Measurements from ENCODE around the gene SIRT7.

Gene SIRT7

DNA sequence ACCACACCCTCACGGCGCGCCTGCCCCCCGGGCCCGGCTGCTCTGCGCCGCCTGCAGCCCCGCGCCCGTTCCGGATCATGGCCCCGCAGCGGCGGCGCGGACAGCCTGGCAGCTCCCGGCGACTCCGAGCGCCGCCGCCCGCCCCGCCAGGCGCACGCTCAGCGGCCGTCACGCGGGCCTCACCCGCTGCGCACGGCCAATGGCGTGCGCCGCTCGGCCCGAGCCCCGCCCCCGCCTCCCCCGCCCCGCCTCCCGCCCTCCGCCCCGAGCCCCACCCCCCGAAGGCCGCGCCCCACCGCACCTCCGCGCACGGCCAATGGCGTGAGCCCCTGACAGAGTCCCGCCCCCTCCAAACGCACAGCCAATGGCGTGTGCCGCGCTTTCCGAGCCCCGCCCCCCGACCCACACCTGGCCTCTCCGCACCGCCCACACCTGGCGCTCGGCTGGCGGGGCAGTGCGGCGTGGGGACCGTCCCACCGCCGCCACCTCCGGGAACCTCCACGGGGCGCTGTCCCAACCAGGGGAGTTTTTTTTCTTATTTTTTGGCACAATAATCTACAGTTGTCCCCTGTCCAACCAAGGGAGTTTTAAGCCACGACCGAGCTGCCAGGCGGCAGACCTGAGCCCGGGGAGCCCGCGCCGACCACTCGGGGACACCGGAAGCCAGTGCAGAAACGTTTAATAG is 6.6 kb downstream of the SIRT7 start, which contains the start of gene PCYT2:
Gene PCYT2, minus strand, starts transcription at position 123 of the 685 bp plus-strand sequence. Its CDS starts 44 bp downstream, at position 79.
- Histone ChIP-seq H3K4me3 (peak within 1 kb of the TSS; percentile 55 to 79 (median 63)), H3K27ac (peak within 1 kb of the TSS in 12 of 21 experiments; percentile 18 to 84 (median 57))

DNA sequence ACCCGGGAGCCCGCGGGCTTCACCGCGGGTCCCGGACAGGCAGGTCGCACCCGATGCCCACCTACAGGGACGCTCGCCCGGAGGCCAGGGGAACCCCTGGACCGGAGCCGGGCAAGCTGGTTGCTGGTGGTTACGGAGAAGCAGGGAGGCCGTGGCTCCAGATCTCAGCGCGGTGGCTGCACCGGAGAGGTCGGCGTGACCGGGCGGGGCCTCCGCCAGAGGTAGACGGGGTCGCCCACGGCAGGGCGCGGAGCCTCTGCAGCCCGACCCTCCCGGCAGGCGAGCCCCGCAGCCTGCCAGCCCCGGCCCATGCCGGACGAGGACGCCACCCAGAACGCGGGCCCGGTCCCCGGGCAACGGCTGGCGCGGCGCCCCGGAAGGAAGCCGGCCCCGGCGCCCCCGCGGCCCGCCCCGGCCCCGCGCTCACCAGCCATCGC is 7.1 kb downstream of the SIRT7 start:
- Histone ChIP-seq H3K27ac (peak overlapping the region in 12 of 21 experiments; percentile 18 to 84 (median 57)), H3K4me3 (peak overlapping the region; percentile 55 to 79 (median 63))

DNA sequence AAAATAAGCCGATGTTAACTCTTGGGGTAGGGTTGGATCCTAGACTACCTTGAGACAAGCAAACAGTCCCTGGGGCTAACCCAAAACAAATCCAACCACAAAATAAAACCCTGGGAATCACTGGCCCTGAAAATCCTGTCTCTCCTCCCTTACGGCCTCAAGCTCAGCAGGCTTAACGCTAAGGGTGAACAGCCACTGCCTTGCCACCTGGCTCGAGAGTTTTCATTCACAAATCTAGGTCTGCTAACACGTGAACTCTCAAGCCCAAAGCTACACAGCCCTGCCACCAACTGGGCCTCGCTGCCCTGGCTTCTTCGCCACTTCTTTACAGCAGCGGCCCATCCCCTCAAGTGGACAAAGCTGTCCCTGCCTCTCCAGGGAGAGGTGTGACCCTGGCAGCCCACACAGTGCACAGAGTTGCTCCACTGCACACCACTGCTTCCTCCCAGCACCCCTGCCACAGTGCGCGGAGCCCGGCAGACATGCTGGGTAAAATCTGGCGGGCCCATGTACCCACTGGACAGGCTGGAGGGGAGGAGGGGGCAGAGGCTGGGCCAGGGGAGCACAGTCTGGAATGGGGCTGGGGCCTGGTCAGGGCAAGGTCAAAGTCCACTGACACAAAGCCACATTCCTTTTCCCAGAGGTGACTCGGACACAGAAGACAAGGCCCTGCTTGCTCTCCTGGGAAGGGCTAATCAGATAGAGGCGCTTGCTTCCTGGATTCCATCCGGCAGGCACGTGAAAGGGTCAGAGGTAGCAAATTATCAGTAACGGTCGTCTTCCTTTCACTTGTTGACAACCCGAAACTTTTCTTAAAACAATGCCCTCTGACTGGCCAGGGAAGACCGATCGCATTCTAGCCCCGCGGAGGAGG is 7.8 kb downstream of the SIRT7 start:
- peak overlapping the region; percentile 55 to 79 (median 63) for H3K4me3 ChIP-seq
- peak overlapping the region in 12 of 21 experiments; percentile 18 to 84 (median 57) for H3K27ac ChIP-seq

DNA sequence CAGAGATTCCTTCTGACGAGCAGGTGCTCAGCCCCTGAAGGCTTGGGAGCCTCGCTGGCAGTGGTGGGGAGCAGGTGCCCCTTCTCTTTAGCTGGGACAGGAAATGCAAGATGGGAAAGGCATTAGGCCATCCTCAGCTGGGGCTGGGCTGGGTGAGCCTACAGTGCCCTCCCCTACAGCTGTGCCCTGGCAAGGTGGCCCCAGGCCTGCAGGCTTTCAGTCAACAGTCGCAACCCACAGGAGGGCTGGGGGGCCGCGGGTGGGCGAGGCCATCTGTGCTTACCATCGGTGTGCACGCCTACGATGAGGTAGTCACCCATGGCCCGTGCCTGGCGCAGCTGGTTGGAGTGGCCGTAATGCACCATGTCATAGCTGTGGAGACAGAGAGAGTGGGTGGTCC is 8.7 kb downstream of the SIRT7 start:
- no peak overlapping the region for H3K4me3 ChIP-seq

DNA sequence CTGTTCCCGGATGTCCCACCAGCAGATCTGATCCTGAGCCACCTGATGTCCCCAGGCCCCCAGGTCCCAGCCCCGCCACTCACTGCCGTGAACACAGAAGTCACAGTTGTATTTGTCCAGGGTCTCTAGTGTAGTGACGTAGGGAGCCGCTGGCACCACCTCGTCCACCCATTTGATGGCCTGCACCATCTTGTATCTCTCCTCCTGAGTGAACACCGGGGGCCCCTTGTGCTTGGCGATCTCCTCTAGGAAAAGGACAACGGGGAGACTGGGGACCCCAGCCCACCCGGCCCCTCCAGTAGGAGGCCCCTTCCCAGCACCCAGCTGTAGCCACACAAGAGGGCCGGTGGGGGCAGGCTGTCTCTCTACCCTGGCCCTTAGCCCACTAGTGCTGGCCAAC is 9.2 kb downstream of the SIRT7 start:
- Histone ChIP-seq H3K27ac (no peak overlapping the region), H3K4me3 (no peak overlapping the region)

More for the DNA sequence above, 8.7 kb downstream of the SIRT7 start:
- H3K27ac ChIP-seq, result no peak overlapping the region

DNA sequence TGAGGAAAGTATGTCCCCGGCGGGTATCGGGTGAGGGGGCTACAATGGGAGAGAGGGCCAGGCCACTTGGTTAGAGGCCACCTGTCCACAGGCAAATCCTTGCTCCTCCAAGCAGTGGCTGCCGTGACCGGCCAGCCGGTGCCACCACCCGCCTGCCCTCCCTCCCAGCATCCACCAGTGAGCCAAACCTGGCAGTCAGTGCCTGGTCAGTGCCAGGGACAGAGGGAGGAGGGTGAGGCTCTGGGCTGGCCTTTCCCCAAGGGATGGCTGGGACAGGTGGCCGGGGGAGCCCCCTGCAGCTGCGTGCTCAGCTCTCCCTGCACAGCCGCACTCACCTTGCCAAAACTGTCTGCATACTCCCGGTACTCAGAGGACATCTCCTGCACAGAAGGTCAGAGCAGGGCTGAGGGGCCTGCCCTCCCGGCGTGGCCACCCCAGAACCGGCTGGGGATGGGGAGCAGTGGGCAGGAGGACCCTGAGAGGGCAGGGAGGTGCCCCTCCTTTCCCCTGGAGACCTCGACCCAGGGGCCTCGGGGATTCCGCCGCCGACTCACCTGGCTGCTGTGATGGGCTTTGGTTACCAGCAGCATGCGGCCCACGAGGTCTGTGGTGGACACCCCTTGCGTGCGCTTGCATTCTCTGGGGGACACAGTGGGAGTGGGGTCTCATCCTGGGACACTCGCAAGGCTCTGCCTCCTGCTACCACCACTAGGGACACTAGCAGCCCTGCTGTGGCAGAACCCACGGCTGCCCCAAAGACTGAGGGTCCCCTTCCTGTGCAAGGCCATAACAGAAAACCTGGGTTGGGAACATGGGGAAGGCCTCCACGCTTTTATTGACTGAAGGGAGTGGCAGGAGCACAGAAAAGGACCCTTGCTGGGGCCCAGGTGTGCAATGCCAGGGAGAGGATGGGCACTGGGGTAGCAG is 10.5 kb downstream of the SIRT7 start:
- no peak overlapping the region for H3K4me3 ChIP-seq
- H3K27ac ChIP-seq, result no peak overlapping the region

DNA sequence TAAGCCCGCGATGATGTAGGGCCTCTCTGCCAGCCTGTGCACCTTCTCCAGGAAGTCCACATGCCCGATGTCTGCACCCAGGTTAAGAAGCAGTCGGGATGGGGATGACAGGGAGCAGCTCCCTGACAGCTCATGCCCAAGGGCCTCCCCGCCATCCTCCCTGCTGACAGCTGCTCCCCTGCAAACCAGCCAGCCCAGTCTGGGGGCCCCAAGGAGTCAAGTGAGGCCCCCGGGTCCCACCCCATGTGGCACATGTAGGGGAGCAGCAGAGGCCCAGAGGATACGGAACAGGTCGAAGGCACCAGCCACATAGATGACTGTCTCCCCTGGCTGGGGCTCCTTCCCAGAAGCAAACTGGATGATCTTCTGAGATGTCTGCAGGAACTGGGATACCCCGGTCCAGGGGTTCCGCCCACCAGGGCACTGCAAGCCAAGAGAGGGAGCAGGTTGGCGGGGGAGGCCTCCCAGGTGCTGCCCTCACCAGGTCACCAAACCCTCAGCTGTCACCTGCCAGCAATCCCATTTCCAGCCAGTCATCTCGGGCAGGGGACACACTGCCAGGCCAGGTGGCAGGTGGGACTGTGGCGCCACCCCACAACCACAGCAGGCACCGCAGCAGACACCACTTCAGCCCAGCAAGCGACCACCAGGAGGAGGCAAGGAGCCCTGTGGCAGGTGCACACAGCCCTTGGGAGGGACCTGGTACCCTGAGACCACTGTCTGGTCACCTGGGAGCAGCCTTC is 11.3 kb downstream of the SIRT7 start:
- H3K4me3 ChIP-seq, result no peak overlapping the region
- no peak overlapping the region for H3K27ac ChIP-seq

DNA sequence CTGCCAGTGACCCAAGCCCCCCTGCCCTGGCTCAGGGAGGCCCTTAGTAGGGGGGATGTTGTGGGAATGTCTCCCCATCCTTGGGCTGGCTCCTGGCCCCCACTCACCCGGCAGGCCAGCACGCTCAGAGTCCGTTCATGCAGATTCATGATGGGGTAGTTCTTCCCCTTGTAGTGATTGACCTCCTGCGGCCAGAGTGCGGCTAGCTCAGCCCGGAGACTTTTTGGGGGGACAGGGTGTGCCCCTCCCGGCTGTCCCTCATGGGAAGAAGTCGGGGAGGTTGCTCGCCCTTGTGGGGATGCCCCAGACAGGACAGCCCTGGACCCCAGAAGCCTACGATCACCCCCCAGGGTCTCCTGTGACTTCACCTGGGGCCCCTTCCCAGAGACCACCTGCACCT is 12.0 kb downstream of the SIRT7 start:
- Histone ChIP-seq H3K27ac (no peak overlapping the region), H3K4me3 (no peak overlapping the region)

DNA sequence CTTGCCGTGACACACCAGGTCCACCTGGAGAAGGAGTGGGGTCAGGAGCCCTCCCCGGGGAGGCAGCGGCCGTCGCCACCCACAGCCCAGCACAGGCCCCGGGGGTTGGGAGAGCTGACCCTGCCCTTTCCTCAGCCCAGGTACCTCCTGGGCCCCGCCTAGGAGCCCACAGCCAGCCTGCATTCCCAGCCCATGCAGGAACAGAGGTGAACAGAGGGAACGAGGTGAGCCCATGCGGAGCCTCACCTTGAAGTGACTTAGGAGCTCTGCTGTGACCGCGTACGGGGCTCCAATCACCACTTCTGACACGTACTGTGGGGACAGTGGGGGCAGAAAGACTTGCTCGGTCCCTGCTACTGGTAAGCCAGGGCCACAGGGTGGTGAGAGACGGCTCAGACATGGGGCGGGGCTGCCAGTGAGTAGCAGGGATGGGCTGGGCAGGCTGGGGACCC is 12.5 kb downstream of the SIRT7 start:
- Histone ChIP-seq H3K27ac (no peak overlapping the region), H3K4me3 (no peak overlapping the region)

DNA sequence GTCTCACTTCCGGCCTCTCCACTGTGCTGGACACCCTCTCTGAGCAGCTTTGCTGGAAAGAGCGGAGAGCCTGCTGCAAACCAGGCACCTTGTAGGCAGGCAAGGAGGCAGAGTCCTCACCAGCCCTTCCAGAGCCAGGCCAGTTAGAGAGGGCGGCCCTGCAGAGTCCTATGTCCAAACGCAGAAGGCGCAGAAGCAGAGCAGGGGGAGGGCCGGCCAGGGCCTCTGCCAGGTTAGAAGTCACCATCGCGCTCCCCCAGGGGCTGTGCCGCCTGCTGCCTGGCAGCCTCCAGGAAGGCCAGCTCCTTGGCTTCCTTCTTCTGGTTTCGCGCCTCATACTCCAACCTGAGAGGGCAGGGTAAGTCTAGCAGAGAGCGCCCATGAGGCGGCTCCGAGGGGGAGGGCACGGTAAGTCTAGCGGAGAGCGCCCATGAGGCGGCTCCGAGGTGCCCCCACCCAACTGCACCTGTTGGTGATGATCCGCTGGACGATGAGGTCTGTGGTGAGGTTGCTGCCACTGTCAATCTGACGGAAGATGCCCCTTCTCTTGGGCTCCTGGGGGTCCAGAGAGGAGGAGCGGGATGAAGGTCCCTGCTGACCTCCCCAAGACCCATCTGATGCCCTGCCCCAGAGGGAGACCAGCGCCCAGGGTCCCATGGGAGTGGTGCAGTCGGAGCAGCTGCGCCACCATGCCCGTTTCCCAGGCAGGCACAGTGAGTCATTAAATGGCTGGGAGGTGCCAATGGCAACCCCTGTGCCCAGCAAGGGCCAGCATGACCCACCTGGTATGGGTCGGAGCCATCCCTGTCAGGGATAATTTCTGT is 13.2 kb downstream of the SIRT7 start:
- no peak overlapping the region for H3K4me3 ChIP-seq
- H3K27ac ChIP-seq, result no peak overlapping the region

DNA sequence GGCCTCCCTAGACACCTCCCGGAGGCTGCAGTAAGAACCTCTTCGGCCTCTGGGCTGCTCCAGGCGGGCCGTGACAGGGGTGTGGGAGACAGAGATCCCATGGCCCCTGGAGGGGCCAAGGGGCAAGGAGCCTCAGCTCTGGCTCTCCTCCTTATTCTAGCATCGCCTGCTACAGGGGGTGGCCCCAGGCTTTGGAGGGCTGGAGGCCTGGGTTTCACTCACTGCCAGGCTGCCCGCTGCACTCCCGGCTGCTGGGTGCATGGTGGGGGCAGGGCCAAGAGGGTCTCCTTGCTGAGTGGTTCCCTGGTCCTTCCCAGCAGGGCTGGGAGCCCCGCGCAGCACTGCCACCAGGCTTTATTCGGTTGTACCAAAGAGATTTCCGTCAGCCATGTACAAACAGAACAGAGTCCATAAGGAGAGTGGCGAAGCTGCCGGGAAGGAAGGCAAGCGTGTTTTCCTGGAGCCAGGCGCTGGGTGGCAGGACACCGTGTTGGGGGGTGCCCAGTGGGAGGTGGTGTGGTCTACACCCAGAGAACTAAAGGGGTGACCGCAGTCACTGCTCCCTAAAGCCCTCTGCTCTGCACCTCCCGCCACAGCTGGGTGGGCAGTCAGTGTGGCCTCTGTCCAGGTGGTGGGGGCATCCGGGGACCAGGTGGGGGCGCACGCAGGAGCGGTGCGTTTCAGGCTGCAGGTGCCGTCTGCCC is 13.9 kb downstream of the SIRT7 start:
- Histone ChIP-seq H3K27ac (no peak overlapping the region), H3K4me3 (no peak overlapping the region)

DNA sequence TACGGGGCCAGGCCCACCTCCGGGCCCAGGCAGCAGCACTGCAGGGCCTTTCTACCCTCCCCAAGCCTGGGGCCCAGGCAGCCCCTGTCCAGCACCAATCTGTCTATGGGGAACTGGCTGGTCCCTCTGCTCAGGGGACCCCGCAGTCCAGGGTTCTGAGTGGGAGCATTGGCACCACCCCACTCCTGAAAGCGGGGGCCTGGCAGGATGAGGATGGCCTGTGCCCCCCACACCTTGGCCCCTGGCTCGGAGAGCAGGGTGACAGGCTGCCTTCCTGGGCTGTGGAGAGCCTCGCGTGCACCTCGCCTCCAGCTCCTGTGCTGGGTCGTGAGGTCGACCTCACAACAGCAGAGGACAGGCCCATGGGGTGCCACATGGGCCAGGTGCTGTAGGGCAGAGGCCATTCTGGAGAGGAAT is 14.6 kb downstream of the SIRT7 start:
- no peak overlapping the region for H3K27ac ChIP-seq

DNA sequence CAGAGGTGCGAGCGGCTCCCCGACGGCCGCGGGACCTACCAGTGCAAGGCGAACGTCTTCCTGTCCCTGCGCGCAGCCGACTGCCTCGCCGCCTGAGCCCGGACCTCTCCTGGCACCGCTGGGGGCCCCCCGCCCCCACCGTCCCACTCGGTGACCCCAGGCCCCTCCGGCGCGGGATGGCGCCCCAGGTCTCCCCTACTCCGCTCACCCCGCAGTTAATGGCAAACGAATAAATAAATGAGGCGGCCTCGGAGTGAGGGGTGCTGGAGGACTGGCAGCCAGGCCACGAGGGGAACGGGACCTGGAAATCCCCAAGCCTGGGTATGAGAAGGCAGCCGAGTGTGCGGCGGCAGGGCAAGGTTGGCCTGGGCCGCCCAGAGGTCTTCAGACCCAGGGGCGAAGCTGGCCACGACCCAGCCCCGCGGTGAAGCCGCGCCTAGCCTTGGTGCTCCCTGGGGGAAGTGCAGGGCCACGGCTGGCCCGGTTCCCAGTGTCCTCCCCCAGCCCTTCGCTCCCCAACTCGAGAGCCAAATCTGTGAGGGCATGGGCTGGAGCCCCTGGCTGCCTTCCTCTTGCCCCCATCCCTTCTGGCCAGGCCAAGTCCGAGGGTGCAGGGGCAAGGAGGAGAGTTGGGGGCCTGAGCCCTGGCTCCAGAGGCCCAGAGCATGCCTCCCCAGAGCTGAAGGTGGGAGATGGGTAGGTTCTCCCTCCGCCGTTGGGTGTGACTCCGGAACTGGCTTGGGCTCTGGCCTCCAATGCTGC is 15.1 kb downstream of the SIRT7 start:
- Histone ChIP-seq H3K4me3 (peak overlapping the region in 5 of 7 experiments; percentile 11 to 44 (median 30)), H3K27ac (peak overlapping the region in 3 of 21 experiments; percentile 14 to 21 (median 17))

More for the DNA sequence above, 14.6 kb downstream of the SIRT7 start:
- H3K4me3 ChIP-seq, result no peak overlapping the region

DNA sequence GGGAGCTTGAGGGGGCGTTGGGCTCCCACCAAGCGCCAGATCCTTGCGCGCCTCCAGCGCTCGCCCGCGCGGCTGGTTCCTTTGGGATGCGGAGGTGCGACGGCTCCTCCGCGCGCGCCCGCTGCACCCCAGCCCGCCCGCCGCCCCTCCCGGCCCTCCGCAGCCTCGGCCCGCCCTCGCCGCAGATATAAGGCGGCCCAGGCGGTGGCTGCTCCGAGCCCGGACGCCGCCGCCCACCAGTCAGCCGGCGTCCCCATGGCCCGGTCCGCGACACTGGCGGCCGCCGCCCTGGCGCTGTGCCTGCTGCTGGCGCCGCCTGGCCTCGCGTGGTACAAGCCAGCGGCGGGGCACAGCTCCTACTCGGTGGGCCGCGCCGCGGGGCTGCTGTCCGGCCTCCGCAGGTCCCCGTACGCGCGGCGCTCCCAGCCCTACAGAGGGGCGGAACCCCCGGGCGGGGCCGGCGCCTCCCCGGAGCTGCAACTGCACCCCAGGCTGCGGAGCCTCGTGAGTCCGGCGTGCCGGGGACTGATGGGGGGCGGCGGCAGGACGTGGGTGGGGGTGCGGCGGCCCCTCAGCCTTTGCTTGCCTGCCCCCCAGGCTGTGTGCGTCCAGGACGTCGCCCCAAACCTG is 15.8 kb downstream of the SIRT7 start, which contains the start of gene NPB:
Gene NPB, plus strand, starts transcription at position 216 of the 630 bp plus-strand sequence. Its CDS starts 40 bp downstream, at position 256.
- Histone ChIP-seq H3K27ac (peak within 1 kb of the TSS in 3 of 21 experiments; percentile 14 to 21 (median 17)), H3K4me3 (peak within 1 kb of the TSS in 6 of 7 experiments; percentile 11 to 44 (median 26))

DNA sequence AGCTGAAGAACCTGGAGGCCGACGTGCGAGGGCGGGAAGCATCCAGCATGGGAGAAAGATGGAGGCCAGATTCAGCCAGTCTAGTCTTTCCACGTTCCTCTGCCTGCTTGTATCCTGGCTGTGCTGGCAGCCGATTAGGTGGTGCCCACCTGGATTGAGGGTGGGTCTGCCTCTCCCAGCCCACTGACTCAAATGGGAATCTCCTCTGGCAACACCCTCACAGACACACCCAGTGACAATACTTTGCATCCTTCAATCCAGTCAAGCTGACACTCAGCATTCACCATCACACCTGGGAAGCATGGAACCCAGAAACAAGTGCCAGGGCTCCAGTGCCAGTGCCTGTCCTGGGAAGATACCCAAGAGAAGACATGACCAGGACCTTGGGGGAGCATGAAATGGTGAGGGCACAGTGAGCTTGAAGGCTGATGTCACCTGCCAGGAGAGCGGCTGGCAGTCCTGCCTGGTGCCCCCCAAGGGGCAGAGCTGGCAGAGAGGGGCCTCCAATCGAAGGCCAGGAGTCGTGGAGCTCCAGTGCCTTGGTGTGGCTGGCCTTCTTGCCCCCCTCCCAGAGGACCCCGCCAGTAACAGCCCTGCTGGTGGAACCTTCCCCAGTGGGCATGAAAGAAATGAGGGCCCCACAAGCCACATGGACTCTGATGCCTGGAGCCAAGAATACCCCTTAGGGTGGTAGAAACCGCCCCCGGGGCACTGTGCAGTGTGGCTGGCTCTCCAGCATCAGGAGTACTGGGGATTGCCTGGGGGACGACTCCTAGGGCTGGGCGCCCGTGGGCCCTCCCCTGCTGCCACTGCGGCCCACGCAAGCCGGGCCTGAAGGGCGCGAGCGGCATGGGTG is 16.6 kb downstream of the SIRT7 start:
- Histone ChIP-seq H3K4me3 (peak overlapping the region in 5 of 7 experiments; percentile 11 to 44 (median 21)), H3K27ac (no peak overlapping the region)

Data from skin epidermis (tissue), 12 donors.